Prostate gland (tissue), 2 donors: ENCODE measurements around the gene PTPRG.

Experiments used
- POLR2AphosphoS5 ChIP-seq: sonication (generic); formaldehyde crosslinking; IDR thresholded peaks from one replicate; pipeline ENCODE4 v1.6.1; 2017; ENCODE audit warnings: antibody characterized with exemption
- TF ChIP-seq, protein P1 (sequence below), 4 experiments: fragments of 200-600 bp in 2 of 4; fragments of 450-650 bp in 2 of 4; sonication (generic) in 2 of 4; IDR thresholded peaks; 1 replicate in 3 of 4; 2 replicates in 1 of 4; pipeline ENCODE4 v1.5.1; 2016 to 2019; ENCODE audit warnings: antibody characterized with exemption in 4 of 4, mild to moderate bottlenecking in 2 of 4, moderate library complexity in 2 of 4

DNA sequence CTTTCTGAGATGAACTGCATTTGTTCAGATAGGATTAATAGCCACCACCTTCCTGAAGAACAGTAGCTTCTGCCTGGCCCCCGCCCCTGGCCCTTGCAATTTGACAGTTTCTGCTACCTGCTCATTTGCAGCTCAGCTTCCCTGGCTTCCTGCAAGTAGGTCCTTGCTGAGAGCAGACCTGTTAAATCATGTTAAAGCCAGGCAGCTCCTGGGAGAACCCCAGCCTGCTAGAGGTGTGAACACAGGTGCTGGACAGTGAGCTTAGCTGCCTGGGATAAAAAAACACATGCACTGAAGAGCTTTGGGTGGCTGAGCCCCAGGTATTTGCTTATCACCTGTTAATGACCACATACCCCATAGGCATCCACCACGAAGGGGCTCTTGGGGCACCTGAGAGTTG lies 143.4 kb downstream of the PTPRG start:
- TF ChIP-seq, protein P1, sequence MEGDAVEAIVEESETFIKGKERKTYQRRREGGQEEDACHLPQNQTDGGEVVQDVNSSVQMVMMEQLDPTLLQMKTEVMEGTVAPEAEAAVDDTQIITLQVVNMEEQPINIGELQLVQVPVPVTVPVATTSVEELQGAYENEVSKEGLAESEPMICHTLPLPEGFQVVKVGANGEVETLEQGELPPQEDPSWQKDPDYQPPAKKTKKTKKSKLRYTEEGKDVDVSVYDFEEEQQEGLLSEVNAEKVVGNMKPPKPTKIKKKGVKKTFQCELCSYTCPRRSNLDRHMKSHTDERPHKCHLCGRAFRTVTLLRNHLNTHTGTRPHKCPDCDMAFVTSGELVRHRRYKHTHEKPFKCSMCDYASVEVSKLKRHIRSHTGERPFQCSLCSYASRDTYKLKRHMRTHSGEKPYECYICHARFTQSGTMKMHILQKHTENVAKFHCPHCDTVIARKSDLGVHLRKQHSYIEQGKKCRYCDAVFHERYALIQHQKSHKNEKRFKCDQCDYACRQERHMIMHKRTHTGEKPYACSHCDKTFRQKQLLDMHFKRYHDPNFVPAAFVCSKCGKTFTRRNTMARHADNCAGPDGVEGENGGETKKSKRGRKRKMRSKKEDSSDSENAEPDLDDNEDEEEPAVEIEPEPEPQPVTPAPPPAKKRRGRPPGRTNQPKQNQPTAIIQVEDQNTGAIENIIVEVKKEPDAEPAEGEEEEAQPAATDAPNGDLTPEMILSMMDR (IDR thresholded peaks at IDR 0.05), result no peak
- TF ChIP-seq POLR2AphosphoS5, result no peak
